DLD1 (cell line): ENCODE measurements around the gene COPS4.
"Not testable (repeated sequence)": the region's sequence is repeated elsewhere in the genome, so short reads cannot be mapped to it uniquely, and the experiment has no call there.

Source experiments
- in situ Hi-C: cut with HindIII; loops from 2 replicates; pipeline ENCODE4 v1.10.0; 2017; ENCODE audit warnings: low sequenced_read_pairs

Gene COPS4

GRCh38 chr4:83082777-83083176, 47.8 kb downstream of the COPS4 start:
- in situ Hi-C loops = no loop called here

GRCh38 chr4:83083925-83084475, 49.0 kb downstream of the COPS4 start:
- in situ Hi-C loops = no loop called here

- in situ Hi-C loops = not testable (repeated sequence)
Measured at GRCh38 chr4:83084956-83085355, 50.0 kb downstream of the COPS4 start.

GRCh38 chr4:83089410-83090157, 54.6 kb downstream of the COPS4 start:
- in situ Hi-C loops = no loop called here

GRCh38 chr4:83093060-83093640, 58.2 kb downstream of the COPS4 start:
- in situ Hi-C loops = no loop called here

- in situ Hi-C loops = no loop called here
Measured at GRCh38 chr4:83096397-83096796, 61.4 kb downstream of the COPS4 start.

GRCh38 chr4:83104991-83105390, 70.0 kb downstream of the COPS4 start:
- in situ Hi-C loops = loop anchor here (5.0 kb wide), 1 partner anchor 37 kb away; no protein-coding TSS in a partner anchor

- in situ Hi-C loops = no loop called here
Measured at GRCh38 chr4:83107631-83108030, 72.6 kb downstream of the COPS4 start.

GRCh38 chr4:83108101-83108861, 73.3 kb downstream of the COPS4 start:
- in situ Hi-C loops = no loop called here

- in situ Hi-C loops = no loop called here
Measured at GRCh38 chr4:83109480-83110222, 74.7 kb downstream of the COPS4 start.

GRCh38 chr4:83110223-83110945, 75.4 kb downstream of the COPS4 start:
- in situ Hi-C loops = no loop called here

- in situ Hi-C loops = no loop called here
Measured at GRCh38 chr4:83110970-83111750, 76.2 kb downstream of the COPS4 start.

- in situ Hi-C loops = not testable (repeated sequence)
Measured at GRCh38 chr4:83111751-83112141, 76.8 kb downstream of the COPS4 start.

- in situ Hi-C loops = no loop called here
Measured at GRCh38 chr4:83112231-83112630, 77.2 kb downstream of the COPS4 start.

GRCh38 chr4:83112678-83113428, 77.9 kb downstream of the COPS4 start:
- in situ Hi-C loops = no loop called here

- in situ Hi-C loops = no loop called here
Measured at GRCh38 chr4:83113429-83113786, 78.4 kb downstream of the COPS4 start.

- in situ Hi-C loops = no loop called here
Measured at GRCh38 chr4:83114576-83114975, 79.6 kb downstream of the COPS4 start, which contains the start of gene PLAC8. PLAC8 (minus strand) TSS chr4:83114729; CDS start chr4:83107921, 6,808 bp downstream.

GRCh38 chr4:83115000-83115399, 80.0 kb downstream of the COPS4 start:
- in situ Hi-C loops = no loop called here
